PC-9 (cell line): ENCODE data around the gene POGLUT3.

Source experiments
- CTCF ChIP-seq: fragments of 200-600 bp; sonication (generic); conservative IDR thresholded peaks from 2 replicates; pipeline ENCODE4 v1.6.1; 2017; ENCODE audit warnings: mixed run types, antibody characterized with exemption, mild to moderate bottlenecking, moderate library complexity
- EZH2 ChIP-seq: fragments of 200-600 bp; sonication (generic); IDR thresholded peaks from 2 replicates; pipeline ENCODE4 v1.8.0; 2017; ENCODE audit warnings: antibody characterized with exemption, low read depth

- TF ChIP-seq CTCF: no peak
- TF ChIP-seq EZH2: no peak
Observed at GRCh38 chr11:108466405-108466804, 31.8 kb downstream of the POGLUT3 start.
